Fibroblast of lung (primary cell): ENCODE measurements around the gene ATXN2.

Experiments
- CTCF ChIP-seq, 2 donors: IDR thresholded peaks in 1 of 2; conservative IDR thresholded peaks in 1 of 2; 1 replicate in 1 of 2; 2 replicates in 1 of 2; pipeline ENCODE4 v1.5.1; 2011 to 2012; ENCODE audit warnings: low read length in 2 of 2, control low read depth in 1 of 2, inconsistent platforms in 1 of 2, low read depth in 1 of 2, mild to moderate bottlenecking in 1 of 2
- EZH2 ChIP-seq: IDR thresholded peaks from 2 replicates; pipeline ENCODE4 v1.5.1; 2012; ENCODE audit warnings: low read length, control low read depth, mild to moderate bottlenecking; ENCODE audit errors: missing control alignments

- no peak for TF ChIP-seq CTCF (conservative IDR thresholded peaks at IDR 0.05 in 1 of 2, IDR thresholded peaks at IDR 0.05 in 1 of 2; ENCODE audit: low read depth in 1 of 2, low read length in 2 of 2)
- no peak for TF ChIP-seq EZH2
Observed at GRCh38 chr12:111605911-111606766, 7.0 kb upstream of the ATXN2 start.
